Endothelial cell (in vitro differentiated cells): Measurements from ENCODE around the gene MAMDC4. TPM values are rescaled to one million over a fixed set of nuclear protein-coding genes. Genes with fewer than 3 reads are reported as not detected.
"Not testable (repeated sequence)": the region's sequence is repeated elsewhere in the genome, so short reads cannot be mapped to it uniquely, and the experiment has no call there.

Source experiments
- DNase-seq: peaks from one replicate; pipeline ENCODE4 v3.0.0; 2021; ENCODE audit warnings: low spot score
- H3K27ac Mint-ChIP-seq: one replicate; pipeline ENCODE4 v1.8.0; 2021; ENCODE audit warnings: mixed read lengths, inconsistent platforms; ENCODE audit not compliant: unreplicated experiment
- H3K27me3 Mint-ChIP-seq: one replicate; pipeline ENCODE4 v1.8.0; 2021; ENCODE audit warnings: mild to moderate bottlenecking, moderate library complexity, mixed read lengths, inconsistent platforms; ENCODE audit not compliant: unreplicated experiment
- H3K36me3 Mint-ChIP-seq: one replicate; pipeline ENCODE4 v1.8.0; 2021; ENCODE audit warnings: mild to moderate bottlenecking, low read depth, mixed read lengths, inconsistent platforms; ENCODE audit not compliant: unreplicated experiment
- H3K4me1 Mint-ChIP-seq: one replicate; pipeline ENCODE4 v1.8.0; 2021; ENCODE audit warnings: mild to moderate bottlenecking, mixed read lengths, inconsistent platforms; ENCODE audit not compliant: unreplicated experiment
- H3K4me3 Mint-ChIP-seq: one replicate; pipeline ENCODE4 v1.8.0; 2021; ENCODE audit warnings: mild to moderate bottlenecking, mixed read lengths, inconsistent platforms; ENCODE audit not compliant: unreplicated experiment
- H3K9me3 Mint-ChIP-seq: one replicate; pipeline ENCODE4 v1.8.0; 2021; ENCODE audit warnings: mixed read lengths, inconsistent platforms; ENCODE audit not compliant: unreplicated experiment
- total RNA-seq: library from RNA; stranded (reverse); fragmentation: NEBNext Ultra II Directional; extraction: Animal tissue kit (Norgen Biotek cat#: 25700); gene quantifications from one replicate; pipeline ENCODE4 v1.2.1, GENCODE V29; 2021; ENCODE audit not compliant: unreplicated experiment
- TF ChIP-seq, protein P1 (sequence below): fragments of 200-600 bp; sonication (generic); IDR thresholded peaks from one replicate; pipeline ENCODE4 v1.5.0; 2021; ENCODE audit warnings: antibody characterized with exemption; ENCODE audit not compliant: unreplicated experiment

Gene MAMDC4
- total RNA-seq, 1 donor from 2014 or later = 10.0 TPM

GRCh38 chr9:136838314-136839228 is 13.6 kb upstream of the MAMDC4 start:
- no peak overlapping the region for H3K4me3 Mint-ChIP-seq
- no peak overlapping the region for H3K27ac Mint-ChIP-seq
- H3K4me1 Mint-ChIP-seq = no peaks in the 10 kb centered on the region
- no peak for DNase-seq
- TF ChIP-seq, protein P1, sequence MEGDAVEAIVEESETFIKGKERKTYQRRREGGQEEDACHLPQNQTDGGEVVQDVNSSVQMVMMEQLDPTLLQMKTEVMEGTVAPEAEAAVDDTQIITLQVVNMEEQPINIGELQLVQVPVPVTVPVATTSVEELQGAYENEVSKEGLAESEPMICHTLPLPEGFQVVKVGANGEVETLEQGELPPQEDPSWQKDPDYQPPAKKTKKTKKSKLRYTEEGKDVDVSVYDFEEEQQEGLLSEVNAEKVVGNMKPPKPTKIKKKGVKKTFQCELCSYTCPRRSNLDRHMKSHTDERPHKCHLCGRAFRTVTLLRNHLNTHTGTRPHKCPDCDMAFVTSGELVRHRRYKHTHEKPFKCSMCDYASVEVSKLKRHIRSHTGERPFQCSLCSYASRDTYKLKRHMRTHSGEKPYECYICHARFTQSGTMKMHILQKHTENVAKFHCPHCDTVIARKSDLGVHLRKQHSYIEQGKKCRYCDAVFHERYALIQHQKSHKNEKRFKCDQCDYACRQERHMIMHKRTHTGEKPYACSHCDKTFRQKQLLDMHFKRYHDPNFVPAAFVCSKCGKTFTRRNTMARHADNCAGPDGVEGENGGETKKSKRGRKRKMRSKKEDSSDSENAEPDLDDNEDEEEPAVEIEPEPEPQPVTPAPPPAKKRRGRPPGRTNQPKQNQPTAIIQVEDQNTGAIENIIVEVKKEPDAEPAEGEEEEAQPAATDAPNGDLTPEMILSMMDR = no peak
- H3K36me3 Mint-ChIP-seq = peaks cover 9% of the 10 kb centered on the region
- H3K27me3 Mint-ChIP-seq = peaks cover 13% of the 10 kb centered on the region
- no peaks in the 10 kb centered on the region for H3K9me3 Mint-ChIP-seq

DNA sequence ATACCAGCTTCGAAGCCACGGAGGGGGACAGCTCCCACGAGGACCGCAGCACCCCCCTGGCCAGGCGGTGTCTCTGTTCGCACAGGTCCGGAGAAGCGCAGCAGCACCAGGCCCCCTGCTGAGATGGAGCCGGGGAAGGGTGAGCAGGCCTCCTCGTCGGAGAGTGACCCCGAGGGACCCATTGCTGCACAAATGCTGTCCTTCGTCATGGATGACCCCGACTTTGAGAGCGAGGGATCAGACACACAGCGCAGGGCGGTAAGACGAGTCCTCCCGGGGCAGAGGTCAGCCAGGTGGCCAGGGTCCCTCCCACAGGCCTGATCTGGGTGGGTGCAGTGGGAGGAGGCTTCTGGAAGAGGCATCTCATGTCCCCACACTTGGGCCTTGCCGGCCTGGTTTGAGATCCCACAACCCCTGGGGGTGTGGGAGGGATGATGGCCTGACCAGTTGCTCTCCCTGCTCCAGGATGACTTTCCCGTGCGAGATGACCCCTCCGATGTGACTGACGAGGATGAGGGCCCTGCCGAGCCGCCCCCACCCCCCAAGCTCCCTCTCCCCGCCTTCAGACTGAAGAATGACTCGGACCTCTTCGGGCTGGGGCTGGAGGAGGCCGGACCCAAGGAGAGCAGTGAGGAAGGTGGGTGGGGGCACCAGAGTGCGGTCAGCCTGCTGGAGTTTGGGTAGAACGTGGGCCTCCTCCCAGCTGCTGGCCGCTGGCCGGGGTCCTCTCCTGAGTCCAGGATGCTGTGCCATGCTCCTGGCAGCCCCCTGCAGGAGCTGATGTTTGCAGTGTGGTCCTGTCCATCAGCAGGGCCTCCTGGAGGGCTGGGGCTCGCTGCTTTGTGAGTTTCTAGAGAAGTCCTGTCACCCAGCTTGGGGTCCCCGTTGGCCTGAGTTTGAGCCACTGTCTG is 12.7 kb upstream of the MAMDC4 start:
- Mint-ChIP-seq H3K27me3 (peaks cover 6% of the 10 kb centered on the region), H3K27ac (no peak overlapping the region), H3K4me3 (no peak overlapping the region), H3K9me3 (no peaks in the 10 kb centered on the region), H3K36me3 (peaks cover 4% of the 10 kb centered on the region), H3K4me1 (no peaks in the 10 kb centered on the region)
- TF ChIP-seq, protein P1 = no peak
- DNase-seq = no peak

DNA sequence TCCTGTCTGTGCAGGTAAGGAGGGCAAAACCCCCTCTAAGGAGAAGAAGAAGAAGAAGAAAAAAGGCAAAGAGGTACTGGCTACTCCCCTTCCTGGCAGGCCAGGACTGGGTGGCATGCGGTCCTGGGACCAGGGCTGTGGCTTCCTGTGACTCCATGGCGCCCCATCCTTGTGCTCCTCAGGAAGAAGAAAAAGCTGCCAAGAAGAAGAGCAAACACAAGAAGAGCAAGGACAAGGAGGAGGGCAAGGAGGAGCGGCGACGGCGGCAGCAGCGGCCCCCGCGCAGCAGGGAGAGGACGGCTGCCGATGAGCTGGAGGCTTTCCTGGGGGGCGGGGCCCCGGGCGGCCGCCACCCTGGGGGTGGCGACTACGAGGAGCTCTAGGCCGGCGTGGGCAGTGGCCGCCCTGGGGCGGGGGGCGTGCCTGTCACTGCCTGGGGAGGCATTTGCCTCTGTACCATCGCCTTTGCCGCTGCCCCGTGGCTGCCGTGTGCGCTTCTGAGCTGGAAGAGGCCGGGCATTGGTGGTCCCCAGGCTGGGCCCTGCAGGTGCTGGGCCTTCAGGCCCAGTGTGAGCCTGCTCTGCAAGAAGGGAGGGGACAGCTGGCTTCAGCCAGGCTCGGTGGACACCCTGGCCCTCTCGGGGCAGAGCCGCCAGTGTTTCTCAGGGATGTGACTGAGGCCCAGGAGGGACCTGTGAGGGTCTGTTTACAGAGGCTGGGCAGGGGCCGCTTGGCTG is 11.8 kb upstream of the MAMDC4 start:
- Mint-ChIP-seq H3K27me3 (peaks cover 6% of the 10 kb centered on the region), H3K4me3 (no peak overlapping the region)
- no peak for DNase-seq

DNA sequence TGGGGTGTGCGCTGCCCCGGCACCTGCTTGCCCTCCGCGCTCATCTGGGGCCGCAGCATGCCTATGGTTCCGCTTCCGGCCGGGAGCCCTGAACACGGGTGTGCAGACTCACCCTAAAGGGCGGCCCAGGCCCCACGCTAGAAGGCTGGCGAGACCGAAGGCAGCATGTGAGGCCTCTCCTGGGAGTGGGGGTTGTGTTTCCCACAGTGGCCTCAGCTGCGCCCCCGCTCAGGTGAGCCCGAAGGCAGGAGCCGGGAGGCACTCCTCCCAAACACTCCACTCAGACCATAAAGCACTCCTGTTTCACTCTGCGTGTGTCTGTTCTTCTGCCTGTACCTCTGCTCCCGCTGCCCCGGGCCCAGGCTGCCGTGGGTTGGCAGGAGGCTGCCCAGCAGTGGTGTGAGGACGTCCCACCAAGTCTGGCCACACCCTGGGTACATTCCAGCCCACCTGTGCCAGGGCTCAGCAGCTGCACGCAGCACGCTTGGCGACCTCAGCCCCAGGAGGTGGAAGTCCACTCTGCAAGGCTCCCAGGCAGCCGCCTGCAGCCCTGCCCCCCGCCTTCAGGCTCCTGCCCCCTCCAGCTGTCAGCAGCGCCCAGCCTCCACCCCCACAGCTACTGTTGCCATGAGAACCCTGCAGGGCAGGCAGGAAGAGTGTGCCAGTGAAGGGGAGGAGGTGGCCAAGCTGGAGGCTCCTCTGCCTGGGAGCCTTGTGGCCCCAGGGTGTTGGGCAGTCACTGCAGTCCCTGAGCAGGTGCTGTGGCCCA is 11.1 kb upstream of the MAMDC4 start:
- DNase-seq = no peak

More for the DNA sequence above, 11.8 kb upstream of the MAMDC4 start:
- no peak overlapping the region for H3K27ac Mint-ChIP-seq
- H3K9me3 Mint-ChIP-seq = no peaks in the 10 kb centered on the region
- H3K36me3 Mint-ChIP-seq = peaks cover 4% of the 10 kb centered on the region
- no peaks in the 10 kb centered on the region for H3K4me1 Mint-ChIP-seq
- TF ChIP-seq, protein P1 = no peak

GRCh38 chr9:136841646-136842379 is 10.3 kb upstream of the MAMDC4 start:
- not testable (repeated sequence) for H3K4me1 Mint-ChIP-seq, H3K9me3 Mint-ChIP-seq, H3K27me3 Mint-ChIP-seq, H3K36me3 Mint-ChIP-seq, H3K4me3 Mint-ChIP-seq, H3K27ac Mint-ChIP-seq, DNase-seq

More for the DNA sequence above, 11.1 kb upstream of the MAMDC4 start:
- Mint-ChIP-seq H3K4me3 (no peak overlapping the region), H3K27me3 (peaks cover 6% of the 10 kb centered on the region), H3K27ac (no peak overlapping the region), H3K9me3 (no peaks in the 10 kb centered on the region), H3K36me3 (peaks cover 4% of the 10 kb centered on the region), H3K4me1 (no peaks in the 10 kb centered on the region)
- TF ChIP-seq, protein P1 = no peak
